HAP-1 (cell line): ENCODE results near the gene DNAJA2.
A peak's percentile ranks its signal among the peaks of the same experiment; 100 is the strongest.

Experiments
- DNase-seq, 2 experiments: peaks; one replicate each; pipeline ENCODE4 v3.0.0-alpha.2; 2016 to 2020; ENCODE audit warnings: low spot score in 2 of 2
- H3K27me3 ChIP-seq: fragments of 250-450 bp; sonication (Bioruptor Pico); 2 replicates; pipeline ENCODE4 v1.5.1; 2020; ENCODE audit warnings: low read depth, mild to moderate bottlenecking, moderate library complexity
- H3K36me3 ChIP-seq: fragments of 250-450 bp; sonication (Bioruptor Pico); replicated peaks from 2 replicates; pipeline ENCODE4 v1.5.1; 2020; ENCODE audit warnings: mild to moderate bottlenecking
- H3K4me1 ChIP-seq: fragments of 250-450 bp; sonication (Bioruptor Pico); 2 replicates; pipeline ENCODE4 v1.5.1; 2020; ENCODE audit warnings: mild to moderate bottlenecking
- H3K4me3 ChIP-seq: fragments of 250-450 bp; sonication (Bioruptor Pico); 2 replicates; pipeline ENCODE4 v1.5.1; 2020; ENCODE audit warnings: mild to moderate bottlenecking, moderate library complexity
- H3K9me3 ChIP-seq: fragments of 250-450 bp; sonication (Bioruptor Pico); 2 replicates; pipeline ENCODE4 v1.5.1; 2020; ENCODE audit warnings: mild to moderate bottlenecking, moderate library complexity
- in situ Hi-C: fragments of 300-500 bp; cut with MboI; formaldehyde crosslinking; loops from 3 replicates; pipeline ENCODE4 v1.14.3; 2020; ENCODE audit warnings: low sequenced_read_pairs, inconsistent platforms, mixed read lengths

The DNAJA2 gene

GRCh38 chr16:46914556-46915201, 58.8 kb downstream of the DNAJA2 start:
- DNase-seq = no peak
- Histone ChIP-seq H3K4me3 (no peak overlapping the region), H3K4me1 (no peaks in the 10 kb centered on the region), H3K27me3 (no peaks in the 10 kb centered on the region), H3K36me3 (peaks cover 88% of the 10 kb centered on the region), H3K9me3 (no peaks in the 10 kb centered on the region)
- in situ Hi-C loops = loop anchor here (5.0 kb wide), 1 partner anchor 52 kb away; no protein-coding TSS in a partner anchor

GRCh38 chr16:46911650-46912049, 61.8 kb downstream of the DNAJA2 start:
- in situ Hi-C loops = loop anchor here (5.0 kb wide), 1 partner anchor 49 kb away; no protein-coding TSS in a partner anchor

DNA sequence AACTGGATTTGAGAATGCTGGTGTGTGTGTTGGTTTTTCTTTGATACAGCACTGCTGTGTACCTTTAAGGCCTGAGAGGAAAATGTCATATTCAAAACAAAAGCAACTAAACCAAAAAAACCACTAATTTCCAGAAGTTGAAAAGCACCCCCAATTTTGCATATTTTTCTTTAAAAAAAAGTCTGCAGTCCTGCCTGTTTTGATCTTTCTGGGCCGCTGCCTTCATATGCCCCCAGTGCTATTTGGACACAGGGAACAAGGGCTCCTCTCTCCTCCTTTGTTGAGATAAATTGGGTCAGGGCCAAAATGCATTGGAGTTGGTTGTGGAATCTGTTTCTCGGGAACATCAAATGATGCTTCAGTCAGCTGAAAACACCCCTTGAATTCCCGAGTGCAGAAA, 62.4 kb downstream of the DNAJA2 start:
- Histone ChIP-seq H3K4me1 (no peaks in the 10 kb centered on the region), H3K27me3 (no peaks in the 10 kb centered on the region), H3K9me3 (no peaks in the 10 kb centered on the region), H3K4me3 (no peak overlapping the region), H3K36me3 (peaks cover 71% of the 10 kb centered on the region)
- in situ Hi-C loops = loop anchor here (5.0 kb wide), 1 partner anchor 49 kb away; no protein-coding TSS in a partner anchor
- DNase-seq = no peak

More at GRCh38 chr16:46911650-46912049, 61.8 kb downstream of the DNAJA2 start:
- Histone ChIP-seq H3K9me3 (no peaks in the 10 kb centered on the region), H3K27me3 (no peaks in the 10 kb centered on the region), H3K36me3 (peaks cover 70% of the 10 kb centered on the region), H3K4me1 (no peaks in the 10 kb centered on the region), H3K4me3 (no peak overlapping the region)
- DNase-seq = no peak

GRCh38 chr16:46908540-46909372, 64.7 kb downstream of the DNAJA2 start:
- H3K36me3 ChIP-seq = peaks cover 51% of the 10 kb centered on the region

DNA sequence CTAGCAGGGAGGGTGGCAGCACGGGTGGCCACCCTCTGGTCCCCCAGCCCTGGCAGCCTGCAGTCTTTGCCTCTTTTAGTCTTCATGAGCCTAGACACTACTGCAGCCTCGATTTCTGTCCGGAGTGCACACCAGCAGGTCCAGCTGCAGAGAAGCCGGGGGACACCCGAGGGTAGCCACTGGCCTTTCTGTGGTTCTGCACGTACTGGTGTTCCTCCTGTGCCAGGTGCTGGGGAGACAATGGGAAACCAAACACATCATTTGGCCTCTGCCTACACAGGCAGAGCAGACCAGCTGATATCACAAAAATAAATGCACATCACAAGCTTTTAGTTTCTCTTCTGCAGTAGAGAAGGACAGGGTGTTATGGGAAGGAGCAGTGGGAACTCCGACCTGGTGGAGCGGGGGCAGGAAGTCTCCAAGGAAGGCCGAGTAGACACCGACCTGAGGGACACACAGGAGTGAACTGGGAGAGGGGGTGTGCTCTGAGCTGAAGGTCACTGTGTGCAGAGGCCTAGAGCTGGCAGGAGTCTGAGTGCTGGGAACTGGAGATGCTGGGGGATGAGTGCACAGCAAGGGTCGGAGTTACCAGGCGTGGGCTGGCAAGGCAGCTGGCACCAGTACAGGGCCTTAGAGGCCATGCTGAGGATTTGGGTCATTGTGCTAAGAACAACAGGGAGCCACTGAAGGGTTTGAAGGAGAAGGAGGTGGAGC, 66.3 kb downstream of the DNAJA2 start:
- in situ Hi-C loops = no loop called here
- no peaks in the 10 kb centered on the region for H3K9me3 ChIP-seq
- no peaks in the 10 kb centered on the region for H3K4me1 ChIP-seq
- no peak for DNase-seq
- H3K4me3 ChIP-seq = no peak overlapping the region
- H3K36me3 ChIP-seq = peaks cover 42% of the 10 kb centered on the region
- H3K27me3 ChIP-seq = no peaks in the 10 kb centered on the region

More at GRCh38 chr16:46908540-46909372, 64.7 kb downstream of the DNAJA2 start:
- Histone ChIP-seq H3K27me3 (no peaks in the 10 kb centered on the region), H3K4me1 (no peaks in the 10 kb centered on the region), H3K4me3 (no peak overlapping the region), H3K9me3 (no peaks in the 10 kb centered on the region)
- in situ Hi-C loops = no loop called here
- DNase-seq = peak; percentile 63 to 84

DNA sequence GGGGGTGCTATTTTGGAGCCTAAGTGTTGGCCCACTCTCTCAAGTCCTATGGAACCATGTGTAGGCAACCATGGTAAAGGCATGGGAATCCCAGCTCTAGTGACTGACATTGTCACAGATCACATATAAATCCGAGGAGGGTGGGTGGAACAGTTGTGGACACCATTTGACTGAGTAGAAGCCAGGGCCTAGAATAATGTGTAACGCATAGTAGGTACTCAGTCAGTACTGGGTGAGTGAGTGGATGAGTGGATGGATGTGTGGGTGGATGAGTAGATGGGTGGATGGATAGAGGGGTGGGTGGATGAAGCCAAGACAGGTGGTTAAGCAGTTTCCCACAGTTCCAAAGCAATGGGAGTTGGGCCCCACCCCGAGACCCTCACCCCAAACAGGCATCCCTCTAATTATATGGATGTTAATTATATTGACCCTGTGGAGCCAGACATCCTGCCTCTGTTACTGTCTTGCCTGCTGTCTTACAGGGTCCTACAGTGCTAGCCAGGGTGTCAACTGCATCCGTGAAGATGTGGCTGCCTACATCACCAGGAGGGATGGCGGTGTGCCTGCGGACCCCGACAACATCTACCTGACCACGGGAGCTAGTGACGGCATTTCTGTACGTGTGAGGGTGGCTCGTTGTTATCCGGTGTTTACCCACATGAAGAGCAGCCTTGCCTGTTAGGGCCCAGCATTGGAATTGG, 67.0 kb downstream of the DNAJA2 start:
- Histone ChIP-seq H3K4me1 (no peaks in the 10 kb centered on the region), H3K4me3 (no peak overlapping the region), H3K9me3 (no peaks in the 10 kb centered on the region), H3K36me3 (peaks cover 42% of the 10 kb centered on the region), H3K27me3 (no peaks in the 10 kb centered on the region)
- no peak for DNase-seq
- in situ Hi-C loops = no loop called here
